SK-N-SH (cell line): ENCODE data around the gene APBA3. TPM values are rescaled to one million over a fixed set of nuclear protein-coding genes. Genes with fewer than 3 reads are reported as not detected.

ENCODE experiments used
- CTCF ChIA-PET: fragments of 300-600, 350-600 bp; formaldehyde crosslinking; extraction: SDS; loops from one replicate; lab custom pipeline; 2021; lab: Yijun Ruan, JAX
- POLR2A ChIA-PET: fragments of 350-600 bp; sonication (Branson Sonifier 250); formaldehyde crosslinking; extraction: SDS; loops from one replicate; lab custom pipeline; 2020; ENCODE audit warnings: antibody characterized with exemption, inconsistent platforms; lab: Yijun Ruan, JAX
- DNase-seq: peaks from one replicate; pipeline ENCODE4 v3.0.0; 2012
- H2AFZ ChIP-seq: fragments of 200-600 bp; sonication (generic); 2 replicates; pipeline ENCODE4 v1.8.1; 2016; ENCODE audit warnings: antibody characterized with exemption, mild to moderate bottlenecking, low read depth
- H3F3A ChIP-seq: fragments of 200-600 bp; sonication (generic); replicated peaks from 2 replicates; pipeline ENCODE3; 2016; ENCODE audit warnings: antibody characterized with exemption, mild to moderate bottlenecking; ENCODE audit not compliant: insufficient read depth
- H3K27ac ChIP-seq, 2 experiments: fragments of 200-500 bp in 1 of 2; fragments of 200-600 bp in 1 of 2; sonication (Bioruptor generic) in 1 of 2; sonication (generic), shearing (Covaris generic) in 1 of 2; 2 replicates each; pipeline versions ENCODE4 v1.5.1 to v1.6.1; 2014 to 2016; ENCODE audit warnings: low read depth in 2 of 2, inconsistent platforms in 1 of 2, low read length in 1 of 2, mild to moderate bottlenecking in 1 of 2, mixed read lengths in 1 of 2
- H3K27me3 ChIP-seq: fragments of 200-600 bp; sonication (generic), shearing (Covaris generic); 2 replicates; pipeline ENCODE4 v1.6.1; 2016; ENCODE audit warnings: mixed run types; ENCODE audit not compliant: insufficient read depth
- H3K36me3 ChIP-seq, 2 experiments: fragments of 200-500 bp in 1 of 2; fragments of 200-600 bp in 1 of 2; sonication (Bioruptor generic) in 1 of 2; sonication (generic) in 1 of 2; replicated peaks in 1 of 2; 2 replicates each; pipeline versions ENCODE3 to v1.5.1; 2014 to 2016; ENCODE audit warnings: low read length in 1 of 2, mild to moderate bottlenecking in 1 of 2; ENCODE audit not compliant: insufficient read depth in 2 of 2, control insufficient read depth in 1 of 2
- H3K4me1 ChIP-seq, 2 experiments: fragments of 200-500 bp in 1 of 2; fragments of 200-600 bp in 1 of 2; sonication (Bioruptor generic) in 1 of 2; sonication (generic), shearing (Covaris generic) in 1 of 2; 2 replicates each; pipeline versions ENCODE4 v1.5.1 to v1.6.1; 2014 to 2016; ENCODE audit warnings: low read depth in 1 of 2, low read length in 1 of 2, mixed run types in 1 of 2; ENCODE audit not compliant: insufficient read depth in 2 of 2, control insufficient read depth in 1 of 2
- H3K4me2 ChIP-seq: fragments of 200-600 bp; sonication (generic), shearing (Covaris generic); 2 replicates; pipeline ENCODE4 v1.6.1; 2017; ENCODE audit warnings: mixed run types
- H3K4me3 ChIP-seq, 2 experiments: fragments of 200-500 bp in 1 of 2; fragments of 200-600 bp in 1 of 2; sonication (Bioruptor generic) in 1 of 2; sonication (generic), shearing (Covaris generic) in 1 of 2; 2 replicates each; pipeline versions ENCODE4 v1.5.1 to v1.8.1; 2014 to 2016; ENCODE audit warnings: low read depth in 2 of 2, inconsistent platforms in 1 of 2, low read length in 1 of 2, mild to moderate bottlenecking in 1 of 2, mixed read lengths in 1 of 2, moderate library complexity in 1 of 2
- H3K79me2 ChIP-seq: fragments of 200-600 bp; sonication (generic); 2 replicates; pipeline ENCODE4 v1.8.1; 2017; ENCODE audit warnings: mild to moderate bottlenecking; ENCODE audit not compliant: insufficient read depth
- H3K9ac ChIP-seq: fragments of 200-600 bp; sonication (generic); 2 replicates; pipeline ENCODE4 v1.6.1; 2017; ENCODE audit warnings: mixed run types
- H3K9me2 ChIP-seq: fragments of 200-600 bp; sonication (generic); 2 replicates; pipeline ENCODE4 v1.6.1; 2017; ENCODE audit warnings: mixed run types
- H3K9me3 ChIP-seq: fragments of 200-600 bp; sonication (generic); 2 replicates; pipeline ENCODE4 v1.6.1; 2017; ENCODE audit warnings: mixed run types, mild to moderate bottlenecking, moderate library complexity
- H4K20me1 ChIP-seq: fragments of 200-600 bp; sonication (generic); 2 replicates; pipeline ENCODE4 v1.6.1; 2017; ENCODE audit warnings: mild to moderate bottlenecking, mixed run types; ENCODE audit not compliant: insufficient read depth
- CTCF ChIP-seq: fragments of 200-600 bp; sonication (generic); IDR thresholded peaks from 2 replicates; pipeline ENCODE4 v1.6.1; 2017; ENCODE audit warnings: antibody characterized with exemption, mild to moderate bottlenecking, moderate library complexity
- EZH2phosphoT487 ChIP-seq: fragments of 200-600 bp; sonication (generic); IDR thresholded peaks from 2 replicates; pipeline ENCODE4 v1.6.1; 2017; ENCODE audit warnings: low read depth, mixed run types, mild to moderate bottlenecking, antibody characterized with exemption, moderate library complexity, borderline replicate concordance
- FOSL2 ChIP-seq: IDR thresholded peaks from 2 replicates; pipeline ENCODE4 v1.4.0; 2012; ENCODE audit warnings: low read depth, mild to moderate bottlenecking, moderate library complexity, borderline replicate concordance
- FOXJ3 ChIP-seq: sonication (generic); formaldehyde crosslinking; IDR thresholded peaks from 2 replicates; pipeline ENCODE4 v1.5.1; 2020; ENCODE audit warnings: mild to moderate bottlenecking, missing genetic modification reagents
- GATA2 ChIP-seq: sonication (generic); formaldehyde crosslinking; IDR thresholded peaks from 2 replicates; pipeline ENCODE4 v1.5.0; 2020; ENCODE audit warnings: mild to moderate bottlenecking, missing genetic modification reagents
- RAD21 ChIP-seq: IDR thresholded peaks from 2 replicates; pipeline ENCODE4 v1.6.1; 2012; ENCODE audit warnings: mild to moderate bottlenecking, low read length
- RCOR1 ChIP-seq: fragments of 150-350 bp; IDR thresholded peaks from 2 replicates; pipeline ENCODE4 v1.6.1; 2017; ENCODE audit warnings: antibody characterized with exemption, low read length
- REST ChIP-seq: IDR thresholded peaks from 2 replicates; pipeline ENCODE4 v1.6.1; 2012; ENCODE audit warnings: mild to moderate bottlenecking, low read depth, low read length, moderate library complexity
- RFX5 ChIP-seq: IDR thresholded peaks from 2 replicates; pipeline ENCODE4 v1.6.1; 2012; ENCODE audit warnings: mild to moderate bottlenecking, improper control_type of control experiment, low read length
- SIN3A ChIP-seq: IDR thresholded peaks from 2 replicates; pipeline ENCODE4 v1.6.1; 2012; ENCODE audit warnings: low read depth, mild to moderate bottlenecking, low read length, moderate library complexity, borderline replicate concordance
- TAF1 ChIP-seq: IDR thresholded peaks from 2 replicates; pipeline ENCODE4 v1.6.1; 2012; ENCODE audit warnings: low read depth, mild to moderate bottlenecking, low read length, moderate library complexity, borderline replicate concordance
- YY1 ChIP-seq: IDR thresholded peaks from 2 replicates; pipeline ENCODE4 v1.4.0; 2012; ENCODE audit warnings: low read depth, mild to moderate bottlenecking
- ZBTB33 ChIP-seq: IDR thresholded peaks from 2 replicates; pipeline ENCODE4 v1.4.0; 2012; ENCODE audit warnings: low read depth, borderline replicate concordance
- WGBS: methylation state at CpG from one replicate; pipeline ENCODE4 v1.1.6; 2017; ENCODE audit warnings: low lambda C conversion rate; 5-methylcytosine and 5-hydroxymethylcytosine counted together
- polyA plus RNA-seq, 3 experiments: library from polyadenylated mRNA; depleted of rRNA; stranded (reverse); fragments of >200 nt; gene quantifications; 2 replicates each; pipeline ENCODE4 v1.2.3, GENCODE V29; 2012

APBA3 gene
- polyA plus RNA-seq, 1 of the 3 experiments (the other 2 are of a cell fraction): 10.6 TPM

GRCh38 chr19:3803986-3804385, 42.5 kb upstream of the APBA3 start:
- Histone ChIP-seq H3K79me2 (no peaks in the 10 kb centered on the region), H2AFZ (no peak overlapping the region), H4K20me1 (no peaks in the 10 kb centered on the region), H3K36me3 (no peaks in the 10 kb centered on the region), H3K4me3 (no peak overlapping the region), H3K27ac (no peak overlapping the region), H3K9me3 (no peaks in the 10 kb centered on the region), H3F3A (peaks cover 7% of the 10 kb centered on the region), H3K9me2 (no peaks in the 10 kb centered on the region), H3K4me1 (peaks cover 0 to 2% of the 10 kb centered on the region in 2 experiments; a peak in 1 of 4 replicates), H3K9ac (no peak overlapping the region), H3K4me2 (no peak overlapping the region), H3K27me3 (peaks cover 23% of the 10 kb centered on the region; the same call in 1 of the 2 replicates)
- TF ChIP-seq CTCF: no peak
- no peak for TF ChIP-seq FOXJ3 (CRISPR knock-in tag)
- TF ChIP-seq SIN3A: no peak
- no peak for TF ChIP-seq RCOR1
- TF ChIP-seq ZBTB33: no peak
- DNase-seq: no peak
- POLR2A ChIA-PET: no interaction called here
- WGBS: 91% methylated on average over 9 of the region's 10 CpGs
- CTCF ChIA-PET: interaction anchor here (0.6 to 1.8 kb wide), 3 partner anchors 16 to 336 kb away, joined by 3 to 7 read pairs (median 5); no protein-coding TSS in a partner anchor

GRCh38 chr19:3803114-3803888, 41.8 kb upstream of the APBA3 start:
- no peaks in the 10 kb centered on the region for H3K36me3 ChIP-seq
- WGBS: 83% methylated on average over 20 of the region's 24 CpGs
- TF ChIP-seq TAF1 (no peak), REST (no peak), GATA2 (CRISPR knock-in tag) (no peak), CTCF (no peak), RAD21 (no peak), SIN3A (no peak), RFX5 (no peak), YY1 (no peak), FOSL2 (no peak), EZH2phosphoT487 (no peak)
- TF ChIP-seq, all 33 proteins: peak for 0
- peaks cover 23% of the 10 kb centered on the region; the same call in 1 of the 2 replicates for H3K27me3 ChIP-seq
- DNase-seq: no peak
- no peaks in the 10 kb centered on the region for H3K9me3 ChIP-seq
- H3K9ac ChIP-seq: no peak overlapping the region
- no peak overlapping the region for H3K27ac ChIP-seq
- POLR2A ChIA-PET: no interaction called here
- no peaks in the 10 kb centered on the region for H3K79me2 ChIP-seq
- peaks cover 0 to 2% of the 10 kb centered on the region in 2 experiments; a peak in 1 of 4 replicates for H3K4me1 ChIP-seq
- H2AFZ ChIP-seq: no peak overlapping the region
- no peak overlapping the region for H3K4me3 ChIP-seq
- CTCF ChIA-PET: interaction anchor here (0.9 kb wide), 1 partner anchor 336 kb away, joined by 3 read pairs; no protein-coding TSS in a partner anchor
- no peaks in the 10 kb centered on the region for H3K9me2 ChIP-seq
- no peaks in the 10 kb centered on the region for H4K20me1 ChIP-seq
- H3K4me2 ChIP-seq: no peak overlapping the region
- peaks cover 7% of the 10 kb centered on the region for H3F3A ChIP-seq
